ENCODE results near the gene TMEM88. TPM values are rescaled to one million over a fixed set of nuclear protein-coding genes. Genes with fewer than 3 reads are reported as not detected.

Gene TMEM88
- total and polyA plus RNA-seq, 2 of the 13 experiments (the other 11 are each of a cell fraction or from before 2014, with no cell fraction given) = 0.31 to 0.66 TPM

DNA sequence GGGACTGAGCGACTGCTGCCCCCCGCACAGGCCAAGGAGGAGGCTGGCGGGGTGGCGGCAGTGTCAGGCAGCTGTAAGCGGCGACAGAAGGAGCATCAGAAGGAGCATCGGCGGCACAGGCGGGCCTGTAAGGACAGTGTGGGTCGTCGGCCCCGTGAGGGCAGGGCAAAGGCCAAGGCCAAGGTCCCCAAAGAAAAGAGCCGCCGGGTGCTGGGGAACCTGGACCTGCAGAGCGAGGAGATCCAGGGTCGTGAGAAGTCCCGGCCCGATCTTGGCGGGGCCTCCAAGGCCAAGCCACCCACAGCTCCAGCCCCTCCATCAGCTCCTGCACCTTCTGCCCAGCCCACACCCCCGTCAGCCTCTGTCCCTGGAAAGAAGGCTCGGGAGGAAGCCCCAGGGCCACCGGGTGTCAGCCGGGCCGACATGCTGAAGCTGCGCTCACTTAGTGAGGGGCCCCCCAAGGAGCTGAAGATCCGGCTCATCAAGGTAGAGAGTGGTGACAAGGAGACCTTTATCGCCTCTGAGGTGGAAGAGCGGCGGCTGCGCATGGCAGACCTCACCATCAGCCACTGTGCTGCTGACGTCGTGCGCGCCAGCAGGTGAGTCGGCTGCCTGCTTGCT, 5.6 kb upstream of the TMEM88 start (continued):
- TF ChIP-seq MTF2 (CRISPR knock-in tag; IDR thresholded peaks at IDR 0.05; ENCODE audit: borderline replicate concordance) = no peak
- TF ChIP-seq AGO1 (IDR thresholded peaks at IDR 0.05; ENCODE audit: low read depth, low read length, poor library complexity, severe bottlenecking) = peak; percentile 38
- no peak for TF ChIP-seq HNRNPK (IDR thresholded peaks at IDR 0.05; ENCODE audit: low read depth, low read length, poor library complexity, severe bottlenecking)
- TF ChIP-seq, protein P1, sequence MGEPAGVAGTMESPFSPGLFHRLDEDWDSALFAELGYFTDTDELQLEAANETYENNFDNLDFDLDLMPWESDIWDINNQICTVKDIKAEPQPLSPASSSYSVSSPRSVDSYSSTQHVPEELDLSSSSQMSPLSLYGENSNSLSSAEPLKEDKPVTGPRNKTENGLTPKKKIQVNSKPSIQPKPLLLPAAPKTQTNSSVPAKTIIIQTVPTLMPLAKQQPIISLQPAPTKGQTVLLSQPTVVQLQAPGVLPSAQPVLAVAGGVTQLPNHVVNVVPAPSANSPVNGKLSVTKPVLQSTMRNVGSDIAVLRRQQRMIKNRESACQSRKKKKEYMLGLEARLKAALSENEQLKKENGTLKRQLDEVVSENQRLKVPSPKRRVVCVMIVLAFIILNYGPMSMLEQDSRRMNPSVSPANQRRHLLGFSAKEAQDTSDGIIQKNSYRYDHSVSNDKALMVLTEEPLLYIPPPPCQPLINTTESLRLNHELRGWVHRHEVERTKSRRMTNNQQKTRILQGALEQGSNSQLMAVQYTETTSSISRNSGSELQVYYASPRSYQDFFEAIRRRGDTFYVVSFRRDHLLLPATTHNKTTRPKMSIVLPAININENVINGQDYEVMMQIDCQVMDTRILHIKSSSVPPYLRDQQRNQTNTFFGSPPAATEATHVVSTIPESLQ (CRISPR knock-in tag; conservative IDR thresholded peaks at IDR 0.05) = no peak

DNA sequence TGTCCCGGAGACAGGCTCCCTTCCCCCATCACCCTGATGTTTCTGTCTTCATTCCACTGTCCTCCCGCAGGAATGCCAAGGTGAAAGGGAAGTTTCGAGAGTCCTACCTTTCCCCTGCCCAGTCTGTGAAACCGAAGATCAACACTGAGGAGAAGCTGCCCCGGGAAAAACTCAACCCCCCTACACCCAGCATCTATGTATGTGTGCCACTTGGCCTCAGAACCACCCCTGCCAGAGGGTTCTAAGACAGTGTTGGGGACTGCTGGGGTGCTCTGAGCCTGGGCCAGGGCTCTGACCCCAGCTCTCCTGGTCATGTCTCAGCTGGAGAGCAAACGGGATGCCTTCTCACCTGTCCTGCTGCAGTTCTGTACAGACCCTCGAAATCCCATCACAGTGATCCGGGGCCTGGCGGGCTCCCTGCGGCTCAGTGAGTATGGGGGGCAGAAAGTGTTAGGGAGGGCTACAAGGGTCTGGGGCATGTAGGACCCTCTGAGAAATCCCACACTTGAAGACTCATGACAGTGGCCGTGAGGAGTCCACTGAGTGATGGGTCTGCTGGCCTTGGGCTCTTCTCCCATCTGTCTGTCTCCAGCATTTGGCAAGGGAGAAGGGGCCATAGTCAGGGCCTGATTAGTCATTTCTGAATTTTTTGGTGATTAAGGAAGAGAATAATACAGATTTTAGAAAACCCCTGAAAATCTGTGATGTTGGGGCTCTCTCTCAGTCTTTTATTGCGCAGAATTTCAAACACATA, 4.9 kb upstream of the TMEM88 start:
- no peak for ATAC-seq
- Histone ChIP-seq H3K4me2 (ENCODE audit: low read depth, low read length) (no peak overlapping the region), H4K20me1 (ENCODE audit: insufficient read depth, low read length) (peaks cover 15% of the 10 kb centered on the region), H3K27me3 (ENCODE audit: control insufficient read depth in 1 of 2, insufficient read depth in 2 of 2, low read length in 2 of 2) (no peaks in the 10 kb centered on the region), H3K9me3 (ENCODE audit: low read length) (no peaks in the 10 kb centered on the region), H3K36me3 (replicated peaks in 1 of 2; ENCODE audit: control insufficient read depth in 1 of 2, insufficient read depth in 2 of 2, low read length in 2 of 2) (peaks cover 42 to 55% of the 10 kb centered on the region in 2 experiments), H2AFZ (ENCODE audit: low read length) (no peak overlapping the region), H3K27ac (ENCODE audit: extremely low read length, insufficient read depth, low read length) (no peak overlapping the region), H3K79me2 (ENCODE audit: insufficient read depth, low read length) (peaks cover 8% of the 10 kb centered on the region), H3K9ac (ENCODE audit: insufficient read depth, low read depth, low read length) (no peak overlapping the region), H3K4me3 (replicated peaks in 1 of 3; ENCODE audit: insufficient read depth in 1 of 3, low read depth in 2 of 3, low read length in 3 of 3) (no peak overlapping the region), H3K4me1 (ENCODE audit: insufficient read depth, low read length) (peaks cover 7% of the 10 kb centered on the region)
- DNase-seq (ENCODE audit: low spot score) = no peak
- no peak for FAIRE-seq
- in situ Hi-C loops (cut with HindIII; ENCODE audit: extremely low pct_ligation_motif_present, low pct_unique_long_range_greater_than_20kb) = loop anchor here (10.0 kb wide), 1 partner anchor 275 kb away; the partner anchor contains the start of gene CD68
- CTCF ChIA-PET (ENCODE audit: low intra/inter-chr PET ratio, low total read pairs) = no interaction called here
- WGBS (ENCODE audit: low lambda C conversion rate) = 92% methylated on average over 9 of the region's 12 CpGs
- intact Hi-C loops (cut with micrococcal nuclease; ENCODE audit: unreplicated experiment) = no loop called here
- POLR2A ChIA-PET = interaction anchor here (0.6 to 2.2 kb wide), 4 partner anchors 7 to 16 kb away, joined by 3 to 5 read pairs (median 4); partner anchors contain the start of gene KDM6B
- BruUV-seq (replicated peaks) = no TSS peak
- TF ChIP-seq ZNF34 (CRISPR knock-in tag; IDR thresholded peaks at IDR 0.05; ENCODE audit: borderline replicate concordance) = no peak
- no peak for TF ChIP-seq FOSL2 (CRISPR knock-in tag; IDR thresholded peaks at IDR 0.05)
- TF ChIP-seq ZNF607 (CRISPR knock-in tag; IDR thresholded peaks at IDR 0.05; ENCODE audit: borderline replicate concordance) = no peak
- no peak for TF ChIP-seq ZNF687 (CRISPR knock-in tag; IDR thresholded peaks at IDR 0.05)
- no peak for TF ChIP-seq SALL2 (CRISPR knock-in tag; IDR thresholded peaks at IDR 0.05)
- no peak for TF ChIP-seq RFXAP (CRISPR knock-in tag; IDR thresholded peaks at IDR 0.05; ENCODE audit: borderline replicate concordance)
- no peak for TF ChIP-seq REL (CRISPR knock-in tag; conservative IDR thresholded peaks at IDR 0.05)
- no peak for TF ChIP-seq ERF (CRISPR knock-in tag; IDR thresholded peaks at IDR 0.05)
- no peak for TF ChIP-seq NR2F6 (IDR thresholded peaks at IDR 0.05)
- TF ChIP-seq NR2F6 (CRISPR knock-in tag; IDR thresholded peaks at IDR 0.05) = no peak
- no peak for TF ChIP-seq HCFC1 (IDR thresholded peaks at IDR 0.05; ENCODE audit: low read depth, low read length)
- TF ChIP-seq, protein P2, sequence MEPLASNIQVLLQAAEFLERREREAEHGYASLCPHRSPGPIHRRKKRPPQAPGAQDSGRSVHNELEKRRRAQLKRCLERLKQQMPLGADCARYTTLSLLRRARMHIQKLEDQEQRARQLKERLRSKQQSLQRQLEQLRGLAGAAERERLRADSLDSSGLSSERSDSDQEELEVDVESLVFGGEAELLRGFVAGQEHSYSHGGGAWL (CRISPR knock-in tag; IDR thresholded peaks at IDR 0.05) = no peak

Data from HepG2 (cell line).